ENCODE results near the gene CCDC28A.

Gene CCDC28A

DNA sequence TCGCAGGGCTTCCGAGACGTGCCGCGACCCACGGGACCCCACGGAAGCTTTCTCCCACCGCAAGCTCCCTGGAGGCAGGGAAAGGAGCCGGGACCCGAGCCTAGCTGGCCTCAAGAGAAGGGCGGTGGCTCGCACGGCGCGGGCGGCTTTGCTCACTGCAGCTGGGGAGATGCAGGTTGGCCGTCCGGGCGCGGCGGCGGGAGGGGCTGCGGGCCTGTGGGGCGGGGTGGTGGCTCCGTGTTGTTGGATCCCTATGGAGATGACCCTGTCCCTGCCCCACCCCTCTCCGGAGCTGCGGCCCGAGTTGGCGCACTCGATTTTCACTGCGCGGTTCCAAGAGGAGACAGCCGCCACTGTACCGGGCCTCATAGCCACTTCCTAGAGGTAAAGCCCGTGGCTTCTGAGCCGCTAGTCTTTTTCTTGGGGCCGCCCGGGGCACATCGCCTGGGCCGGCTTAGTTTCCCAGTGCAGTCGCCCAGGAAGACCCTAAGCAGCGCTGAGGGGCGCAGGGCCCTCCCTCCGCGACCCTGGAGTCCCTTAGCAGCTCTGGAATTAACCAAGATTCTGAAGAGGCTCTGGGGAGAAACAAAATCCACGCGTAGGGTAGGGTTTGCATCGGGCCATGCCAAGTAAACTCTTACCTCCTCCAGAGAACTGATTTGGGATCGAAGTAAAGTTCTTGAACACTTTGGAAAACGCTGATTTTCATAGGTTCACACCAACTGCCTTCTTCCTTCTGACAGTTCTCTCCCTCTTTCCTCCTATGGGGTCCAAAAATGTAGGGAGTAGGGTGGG, 22.4 kb downstream of the CCDC28A start, which contains the start of gene ECT2L:
Gene ECT2L (plus strand): TSS at position 279 of the 795 bp plus-strand sequence. CDS start 17,188 bp downstream, outside the sequence.
- ChIA-PET POLR2A (no interaction called here), CTCF (interaction anchor here (0.6 kb wide), 1 partner anchor 12 kb away, joined by 3 read pairs; no protein-coding TSS in a partner anchor)
- H3K4me1 ChIP-seq (ENCODE audit: control insufficient read depth, insufficient read depth, low read length): no peaks in the 10 kb centered on the region
- peaks cover 3 to 13% of the 10 kb centered on the region in 2 experiments; a peak in 2 of 3 replicates for H3K36me3 ChIP-seq (ENCODE audit: control insufficient read depth in 2 of 2, insufficient read depth in 1 of 2, low read length in 2 of 2)
- H3K9me3 ChIP-seq (ENCODE audit: control insufficient read depth, insufficient read depth, low read depth, low read length): no peaks in the 10 kb centered on the region
- H3K4me3 ChIP-seq (ENCODE audit: low read depth, low read length): no peak within 1 kb of the TSS
- H3K27ac ChIP-seq (ENCODE audit: extremely low read depth, low read depth, low read length): no peak within 1 kb of the TSS
- TF ChIP-seq HOXC10 (CRISPR knock-in tag; IDR thresholded peaks at IDR 0.05) (no peak), PRDM1 (tag by site-specific recombination; IDR thresholded peaks at IDR 0.05) (no peak), ZNF112 (tag by site-specific recombination; IDR thresholded peaks at IDR 0.05) (no peak), YY2 (tag by site-specific recombination; IDR thresholded peaks at IDR 0.05) (no peak), ZXDB (tag by site-specific recombination; IDR thresholded peaks at IDR 0.05) (no peak), ZNF701 (tag by site-specific recombination; IDR thresholded peaks at IDR 0.05) (no peak), MEIS1 (CRISPR knock-in tag; IDR thresholded peaks at IDR 0.05; ENCODE audit: borderline replicate concordance) (no peak), REPIN1 (tag by site-specific recombination; IDR thresholded peaks at IDR 0.05; ENCODE audit: low read depth) (no peak), SP7 (tag by site-specific recombination; IDR thresholded peaks at IDR 0.05) (no peak), ZNF341 (tag by site-specific recombination; IDR thresholded peaks at IDR 0.05; ENCODE audit: low read depth) (no peak), MYNN (tag by site-specific recombination; IDR thresholded peaks at IDR 0.05; ENCODE audit: borderline replicate concordance) (no peak), ZSCAN23 (tag by site-specific recombination; IDR thresholded peaks at IDR 0.05) (no peak)
- TF ChIP-seq, protein P1, sequence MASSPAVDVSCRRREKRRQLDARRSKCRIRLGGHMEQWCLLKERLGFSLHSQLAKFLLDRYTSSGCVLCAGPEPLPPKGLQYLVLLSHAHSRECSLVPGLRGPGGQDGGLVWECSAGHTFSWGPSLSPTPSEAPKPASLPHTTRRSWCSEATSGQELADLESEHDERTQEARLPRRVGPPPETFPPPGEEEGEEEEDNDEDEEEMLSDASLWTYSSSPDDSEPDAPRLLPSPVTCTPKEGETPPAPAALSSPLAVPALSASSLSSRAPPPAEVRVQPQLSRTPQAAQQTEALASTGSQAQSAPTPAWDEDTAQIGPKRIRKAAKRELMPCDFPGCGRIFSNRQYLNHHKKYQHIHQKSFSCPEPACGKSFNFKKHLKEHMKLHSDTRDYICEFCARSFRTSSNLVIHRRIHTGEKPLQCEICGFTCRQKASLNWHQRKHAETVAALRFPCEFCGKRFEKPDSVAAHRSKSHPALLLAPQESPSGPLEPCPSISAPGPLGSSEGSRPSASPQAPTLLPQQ (tag by site-specific recombination; IDR thresholded peaks at IDR 0.05): no peak
- TF ChIP-seq, protein P2, sequence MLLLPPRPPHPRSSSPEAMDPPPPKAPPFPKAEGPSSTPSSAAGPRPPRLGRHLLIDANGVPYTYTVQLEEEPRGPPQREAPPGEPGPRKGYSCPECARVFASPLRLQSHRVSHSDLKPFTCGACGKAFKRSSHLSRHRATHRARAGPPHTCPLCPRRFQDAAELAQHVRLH (tag by site-specific recombination; IDR thresholded peaks at IDR 0.05): no peak
- TF ChIP-seq, protein P3, sequence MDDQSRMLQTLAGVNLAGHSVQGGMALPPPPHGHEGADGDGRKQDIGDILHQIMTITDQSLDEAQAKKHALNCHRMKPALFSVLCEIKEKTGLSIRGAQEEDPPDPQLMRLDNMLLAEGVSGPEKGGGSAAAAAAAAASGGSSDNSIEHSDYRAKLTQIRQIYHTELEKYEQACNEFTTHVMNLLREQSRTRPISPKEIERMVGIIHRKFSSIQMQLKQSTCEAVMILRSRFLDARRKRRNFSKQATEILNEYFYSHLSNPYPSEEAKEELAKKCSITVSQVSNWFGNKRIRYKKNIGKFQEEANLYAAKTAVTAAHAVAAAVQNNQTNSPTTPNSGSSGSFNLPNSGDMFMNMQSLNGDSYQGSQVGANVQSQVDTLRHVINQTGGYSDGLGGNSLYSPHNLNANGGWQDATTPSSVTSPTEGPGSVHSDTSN (CRISPR knock-in tag; IDR thresholded peaks at IDR 0.05): no peak
- TF ChIP-seq, protein P4, sequence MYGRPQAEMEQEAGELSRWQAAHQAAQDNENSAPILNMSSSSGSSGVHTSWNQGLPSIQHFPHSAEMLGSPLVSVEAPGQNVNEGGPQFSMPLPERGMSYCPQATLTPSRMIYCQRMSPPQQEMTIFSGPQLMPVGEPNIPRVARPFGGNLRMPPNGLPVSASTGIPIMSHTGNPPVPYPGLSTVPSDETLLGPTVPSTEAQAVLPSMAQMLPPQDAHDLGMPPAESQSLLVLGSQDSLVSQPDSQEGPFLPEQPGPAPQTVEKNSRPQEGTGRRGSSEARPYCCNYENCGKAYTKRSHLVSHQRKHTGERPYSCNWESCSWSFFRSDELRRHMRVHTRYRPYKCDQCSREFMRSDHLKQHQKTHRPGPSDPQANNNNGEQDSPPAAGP (tag by site-specific recombination; IDR thresholded peaks at IDR 0.05): no peak
- TF ChIP-seq, protein P5, sequence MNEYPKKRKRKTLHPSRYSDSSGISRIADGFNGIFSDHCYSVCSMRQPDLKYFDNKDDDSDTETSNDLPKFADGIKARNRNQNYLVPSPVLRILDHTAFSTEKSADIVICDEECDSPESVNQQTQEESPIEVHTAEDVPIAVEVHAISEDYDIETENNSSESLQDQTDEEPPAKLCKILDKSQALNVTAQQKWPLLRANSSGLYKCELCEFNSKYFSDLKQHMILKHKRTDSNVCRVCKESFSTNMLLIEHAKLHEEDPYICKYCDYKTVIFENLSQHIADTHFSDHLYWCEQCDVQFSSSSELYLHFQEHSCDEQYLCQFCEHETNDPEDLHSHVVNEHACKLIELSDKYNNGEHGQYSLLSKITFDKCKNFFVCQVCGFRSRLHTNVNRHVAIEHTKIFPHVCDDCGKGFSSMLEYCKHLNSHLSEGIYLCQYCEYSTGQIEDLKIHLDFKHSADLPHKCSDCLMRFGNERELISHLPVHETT (tag by site-specific recombination; IDR thresholded peaks at IDR 0.05): no peak
- TF ChIP-seq, protein P6, sequence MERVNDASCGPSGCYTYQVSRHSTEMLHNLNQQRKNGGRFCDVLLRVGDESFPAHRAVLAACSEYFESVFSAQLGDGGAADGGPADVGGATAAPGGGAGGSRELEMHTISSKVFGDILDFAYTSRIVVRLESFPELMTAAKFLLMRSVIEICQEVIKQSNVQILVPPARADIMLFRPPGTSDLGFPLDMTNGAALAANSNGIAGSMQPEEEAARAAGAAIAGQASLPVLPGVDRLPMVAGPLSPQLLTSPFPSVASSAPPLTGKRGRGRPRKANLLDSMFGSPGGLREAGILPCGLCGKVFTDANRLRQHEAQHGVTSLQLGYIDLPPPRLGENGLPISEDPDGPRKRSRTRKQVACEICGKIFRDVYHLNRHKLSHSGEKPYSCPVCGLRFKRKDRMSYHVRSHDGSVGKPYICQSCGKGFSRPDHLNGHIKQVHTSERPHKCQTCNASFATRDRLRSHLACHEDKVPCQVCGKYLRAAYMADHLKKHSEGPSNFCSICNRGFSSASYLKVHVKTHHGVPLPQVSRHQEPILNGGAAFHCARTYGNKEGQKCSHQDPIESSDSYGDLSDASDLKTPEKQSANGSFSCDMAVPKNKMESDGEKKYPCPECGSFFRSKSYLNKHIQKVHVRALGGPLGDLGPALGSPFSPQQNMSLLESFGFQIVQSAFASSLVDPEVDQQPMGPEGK (tag by site-specific recombination; IDR thresholded peaks at IDR 0.05): no peak
